Measurements from ENCODE around the gene NHLRC4.

Gene NHLRC4, protein sequence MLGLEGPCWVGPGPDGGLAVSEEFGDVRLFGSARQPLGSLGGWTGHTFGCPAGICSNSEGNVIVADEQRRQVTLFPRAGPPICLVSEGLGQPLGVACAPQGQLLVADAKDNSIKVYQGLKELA

DNA sequence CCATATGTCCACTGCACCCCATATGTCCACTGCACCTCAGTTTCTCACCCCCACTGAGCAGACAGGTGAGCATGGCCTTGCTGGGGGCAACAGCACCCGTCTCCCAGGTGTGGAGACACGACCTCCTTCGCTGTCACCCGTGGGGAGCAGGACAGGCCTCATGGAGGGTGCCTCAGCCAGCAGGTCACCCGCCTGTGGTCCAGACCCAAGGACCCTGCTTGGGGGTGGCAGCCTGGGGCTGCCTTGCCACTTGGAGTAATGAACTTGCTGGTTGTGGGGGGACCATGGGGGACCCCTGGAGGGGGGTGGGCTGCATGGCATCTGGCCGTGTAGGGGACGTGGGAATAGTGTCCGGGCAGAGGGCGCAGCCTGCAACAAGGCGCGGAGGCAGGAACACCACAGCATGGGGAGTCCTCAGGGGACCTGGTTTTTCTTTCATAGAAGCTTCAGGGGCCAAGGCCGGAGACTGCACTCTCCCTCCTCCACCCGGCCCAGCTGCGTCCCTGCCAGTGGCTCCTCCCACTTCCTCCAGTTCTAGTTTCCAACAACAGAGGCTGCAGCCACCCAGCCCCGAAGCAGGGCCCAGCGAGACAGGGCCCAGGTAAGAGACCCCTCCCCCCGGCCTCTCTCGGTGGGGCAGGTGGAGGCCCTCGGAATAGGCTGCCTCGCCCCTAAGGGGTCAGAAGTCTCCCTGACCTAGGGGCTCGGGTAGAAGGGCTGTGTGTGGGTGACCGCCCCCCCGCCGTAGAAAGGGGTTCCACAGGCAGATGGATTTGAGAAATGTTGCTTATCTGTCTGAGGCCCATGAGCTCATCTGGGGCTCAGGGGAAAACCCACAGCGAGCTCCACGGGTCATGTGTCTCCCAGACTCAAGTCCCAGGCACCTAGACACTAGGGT, at the start of gene NHLRC4:
NHLRC4 (plus strand) TSS at position 531 of the 898 bp plus-strand sequence. CDS start 1,043 bp downstream, outside the sequence.
- in situ Hi-C loops (cut with MboI; ENCODE audit: low sequenced_read_pairs) = no loop called here

DNA sequence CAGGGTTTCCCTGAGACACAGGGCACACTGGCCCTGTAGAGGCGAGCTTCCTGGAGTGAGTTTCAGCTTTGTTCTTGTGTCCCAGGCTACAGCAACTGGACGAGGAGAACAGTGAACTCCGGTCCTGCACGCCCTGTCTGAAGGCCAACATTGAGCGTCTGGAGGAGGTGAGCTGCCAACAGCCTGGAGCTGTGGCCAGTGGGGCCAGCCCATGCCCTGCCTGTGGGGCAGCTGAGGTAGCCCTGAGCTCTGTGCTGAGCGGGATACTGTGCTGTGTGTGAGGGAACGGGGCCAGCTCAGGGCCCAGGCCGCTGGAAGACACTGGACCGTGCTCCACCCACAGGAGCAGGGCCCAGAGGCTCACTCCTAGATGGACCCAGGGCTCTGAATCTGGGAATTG, 47.9 kb upstream of the NHLRC4 start:
- in situ Hi-C loops (cut with MboI; ENCODE audit: low sequenced_read_pairs) = no loop called here

DNA sequence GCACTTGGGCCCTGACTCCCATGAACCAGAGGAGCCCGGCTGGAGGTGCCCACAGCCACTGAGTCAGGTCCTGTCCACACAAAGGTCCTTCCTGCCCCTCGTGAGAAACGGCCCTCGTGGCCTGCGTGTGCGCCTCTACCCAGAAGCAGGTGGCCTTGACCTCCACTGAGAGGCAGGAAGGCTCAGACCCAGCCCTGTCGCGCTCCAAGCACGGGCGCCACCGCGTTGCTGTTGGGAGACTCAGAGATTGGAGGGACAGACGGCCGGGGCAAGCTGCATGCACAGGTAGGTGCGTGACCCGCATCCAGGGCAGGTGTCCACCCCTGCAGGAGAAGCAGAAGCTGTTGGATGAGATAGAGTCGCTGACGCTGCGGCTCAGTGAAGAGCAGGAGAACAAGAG, 47.4 kb upstream of the NHLRC4 start:
- in situ Hi-C loops (cut with MboI; ENCODE audit: low sequenced_read_pairs) = no loop called here

DNA sequence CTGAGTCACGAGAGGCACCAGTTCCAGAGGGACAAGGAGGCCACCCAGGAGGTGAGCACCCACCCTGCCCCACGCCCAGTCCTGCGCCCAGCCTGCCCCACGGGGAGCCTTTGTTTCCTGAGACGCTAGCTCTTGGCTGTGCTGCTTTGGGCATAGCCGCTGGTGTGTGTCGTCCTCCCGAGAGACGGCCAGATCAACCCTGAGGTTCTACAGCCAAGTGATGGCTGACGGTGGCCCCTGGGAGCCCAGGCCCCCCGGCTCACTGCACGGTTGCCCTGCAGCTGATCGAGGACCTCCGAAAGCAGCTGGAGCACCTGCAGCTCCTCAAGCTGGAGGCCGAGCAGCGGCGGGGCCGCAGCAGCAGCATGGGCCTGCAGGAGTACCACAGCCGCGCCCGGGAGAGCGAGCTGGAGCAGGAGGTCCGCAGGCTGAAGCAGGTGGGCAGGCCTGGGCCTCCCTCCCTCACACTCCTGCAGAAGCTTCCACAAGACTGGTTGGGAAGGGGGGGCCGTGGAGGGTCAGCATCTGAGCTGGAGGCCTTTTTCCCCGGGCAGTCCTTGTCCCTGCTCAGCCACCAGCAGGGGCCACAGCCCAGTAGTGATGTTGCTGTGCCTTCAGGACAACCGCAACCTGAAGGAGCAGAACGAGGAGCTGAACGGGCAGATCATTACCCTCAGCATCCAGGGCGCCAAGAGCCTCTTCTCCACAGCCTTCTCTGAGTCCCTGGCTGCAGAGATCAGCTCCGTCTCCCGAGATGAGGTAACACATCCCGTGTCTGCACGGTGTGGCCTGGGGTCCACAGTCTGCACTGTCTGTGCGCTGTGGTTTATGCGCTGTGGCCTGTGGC, 46.7 kb upstream of the NHLRC4 start:
- in situ Hi-C loops (cut with MboI; ENCODE audit: low sequenced_read_pairs) = no loop called here

DNA sequence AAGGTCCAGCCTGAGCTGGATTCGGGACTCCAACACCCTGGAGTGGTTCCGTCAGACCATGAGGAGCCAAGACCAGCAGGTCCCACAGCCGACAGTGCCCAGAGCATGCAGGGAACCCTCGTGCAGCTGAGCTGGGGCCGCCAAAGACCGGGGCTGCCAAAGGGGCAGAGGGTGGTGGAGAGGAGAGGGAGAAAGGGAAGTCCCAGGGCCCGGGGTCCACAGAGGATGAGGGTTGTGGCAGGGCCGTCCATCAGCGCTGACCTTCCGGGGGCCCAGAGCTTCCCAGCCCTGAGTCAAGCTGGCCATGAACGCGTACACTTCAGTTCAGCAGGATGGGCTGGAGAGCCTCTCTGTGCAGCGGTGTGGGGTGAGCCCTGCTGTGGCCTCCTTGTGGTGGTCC, 46.0 kb upstream of the NHLRC4 start:
- in situ Hi-C loops (cut with MboI; ENCODE audit: low sequenced_read_pairs) = no loop called here

DNA sequence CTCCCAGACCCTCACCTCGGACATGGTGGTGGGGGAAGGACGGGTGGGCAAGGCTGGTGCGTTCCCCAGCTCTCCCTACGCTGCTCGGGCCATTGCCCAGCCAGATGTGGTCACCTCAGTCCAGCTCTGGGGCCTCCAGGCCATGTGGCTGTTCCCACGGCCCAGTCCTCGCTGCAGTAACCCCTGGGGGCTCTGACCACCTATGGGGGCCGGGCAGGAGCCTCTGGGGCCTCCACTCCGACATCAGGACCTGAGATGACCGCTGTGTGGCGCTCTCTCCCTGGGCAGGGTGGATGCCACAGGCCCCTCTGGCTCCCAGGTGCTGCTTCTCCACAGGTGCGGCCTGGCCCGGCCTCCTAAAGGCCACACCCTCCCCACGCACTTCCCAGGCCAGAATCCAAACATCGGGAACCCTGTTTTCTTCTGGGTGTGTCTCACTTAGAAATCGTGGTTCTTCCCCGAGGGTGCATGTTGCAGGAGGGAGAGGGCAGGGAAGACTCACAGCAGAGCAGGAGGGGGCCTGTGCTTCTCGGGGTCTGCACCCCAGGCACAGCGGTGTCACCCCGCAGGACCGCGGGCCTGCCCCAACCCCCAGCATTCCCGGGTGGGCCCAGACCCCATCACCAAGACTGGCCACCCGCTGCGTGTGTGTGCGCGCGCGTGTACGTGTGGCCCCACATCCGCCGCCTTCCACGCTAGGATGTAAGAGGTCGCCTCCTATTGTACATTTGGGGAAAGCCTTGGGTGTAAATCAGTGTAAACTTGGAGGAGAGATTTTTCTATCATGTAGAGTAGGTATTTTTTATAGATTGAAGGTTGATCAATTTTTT, 45.2 kb upstream of the NHLRC4 start:
- in situ Hi-C loops (cut with MboI; ENCODE audit: low sequenced_read_pairs) = no loop called here

DNA sequence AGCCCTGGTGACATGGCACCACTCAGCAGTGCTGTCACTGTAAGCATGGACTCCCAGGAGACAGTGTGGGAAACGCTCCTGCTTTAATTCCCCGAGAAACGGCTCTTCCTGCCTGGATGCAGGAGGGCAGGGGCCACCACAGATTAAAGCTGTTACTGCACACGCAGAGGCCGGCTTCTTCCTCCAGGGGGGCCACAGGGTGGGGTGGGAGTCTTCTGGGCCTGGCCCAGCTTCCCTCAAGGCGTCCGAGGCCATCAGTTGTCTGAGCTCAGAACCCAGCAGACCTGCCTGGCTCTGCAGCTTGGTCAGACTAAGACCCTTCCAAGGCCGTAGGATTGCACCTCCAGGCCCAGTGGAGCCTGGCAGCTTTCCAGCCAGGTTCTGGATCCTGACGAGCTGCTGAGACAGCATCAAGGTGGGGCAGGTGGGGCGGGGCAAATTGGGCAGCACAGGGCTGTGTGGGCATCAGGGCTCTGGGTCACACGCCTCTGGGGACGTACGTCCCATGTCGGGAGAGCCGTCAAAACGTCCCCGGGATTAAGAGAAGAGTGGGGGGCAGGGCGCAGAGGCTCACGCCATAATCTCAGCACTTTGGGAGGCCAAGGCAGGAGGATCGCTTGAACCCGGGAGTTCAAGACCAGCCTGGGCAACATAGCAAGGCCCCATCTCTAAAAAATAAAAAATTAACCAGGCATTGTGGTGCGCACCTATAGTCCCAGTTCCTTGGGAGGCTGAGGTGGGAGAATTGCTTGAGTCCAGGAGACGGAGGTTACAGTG, 44.3 kb upstream of the NHLRC4 start:
- in situ Hi-C loops (cut with MboI; ENCODE audit: low sequenced_read_pairs) = no loop called here

DNA sequence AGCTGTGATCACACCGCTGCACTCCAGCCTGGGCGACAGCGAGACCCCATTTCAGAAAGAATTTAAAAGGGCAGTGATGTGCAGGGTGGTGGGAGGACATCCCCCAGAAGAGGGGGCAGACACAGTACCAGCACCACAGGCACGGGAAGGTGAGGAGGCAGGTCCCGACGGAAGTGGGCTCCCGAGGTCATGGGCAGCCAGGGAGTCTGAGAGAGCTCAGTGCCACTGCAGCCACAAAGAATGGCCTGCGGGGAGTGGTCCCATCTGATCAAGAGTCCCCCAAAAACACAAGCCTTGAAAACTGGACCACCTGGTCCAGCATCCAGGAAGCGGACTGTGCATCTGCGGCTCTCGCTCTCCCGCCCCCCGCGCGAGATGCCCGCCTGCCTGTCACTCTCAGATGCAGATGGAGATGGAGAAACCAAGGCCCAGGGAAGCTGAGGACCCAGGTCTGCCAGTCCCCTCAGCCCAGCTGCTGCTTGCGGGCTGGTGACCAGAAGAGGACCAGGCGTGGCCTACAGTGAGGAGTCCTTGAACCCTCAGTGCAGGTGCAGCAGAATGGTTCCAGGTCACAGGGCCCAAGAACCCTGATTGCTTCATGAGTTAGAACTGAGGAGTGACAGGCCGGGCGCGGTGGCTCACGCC, 43.6 kb upstream of the NHLRC4 start:
- in situ Hi-C loops (cut with MboI; ENCODE audit: low sequenced_read_pairs) = no loop called here

DNA sequence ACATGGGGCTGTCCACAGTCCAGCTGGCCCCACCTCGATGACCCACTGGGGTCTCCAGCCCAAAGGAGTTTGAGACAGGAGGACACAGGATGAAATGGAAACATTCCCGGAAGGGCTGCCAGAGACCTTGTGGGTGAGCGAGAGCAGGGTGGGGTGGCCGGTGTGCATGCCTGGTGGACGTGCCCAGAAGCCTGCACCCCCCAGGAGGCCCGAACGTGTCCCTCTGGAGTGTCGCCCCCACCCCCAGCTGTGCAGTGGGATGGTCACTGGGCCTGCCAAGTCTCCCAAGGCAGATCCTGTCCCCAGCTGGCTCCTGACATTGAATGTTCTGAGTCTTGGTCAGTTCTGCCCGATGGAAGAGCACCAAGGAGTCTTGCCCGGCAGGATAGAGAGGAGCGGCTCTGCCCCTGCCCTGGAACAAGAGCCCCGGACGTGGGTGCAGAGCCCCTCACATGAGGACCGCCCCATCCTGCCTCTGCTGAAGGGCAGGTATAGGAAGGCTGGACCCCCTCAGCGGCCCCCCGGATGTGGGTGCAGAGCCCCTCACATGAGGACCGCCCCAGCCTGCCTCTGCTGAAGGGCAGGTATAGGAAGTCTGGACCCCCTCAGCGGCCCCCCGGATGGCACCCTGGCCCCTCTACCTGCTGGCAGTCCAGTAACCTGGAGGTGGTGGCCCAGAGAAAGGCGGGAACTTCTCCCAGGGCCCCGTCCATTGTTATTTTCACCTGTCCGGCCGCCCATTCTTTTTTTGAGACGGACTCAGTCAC, 42.3 kb upstream of the NHLRC4 start:
- in situ Hi-C loops (cut with MboI; ENCODE audit: low sequenced_read_pairs) = no loop called here

DNA sequence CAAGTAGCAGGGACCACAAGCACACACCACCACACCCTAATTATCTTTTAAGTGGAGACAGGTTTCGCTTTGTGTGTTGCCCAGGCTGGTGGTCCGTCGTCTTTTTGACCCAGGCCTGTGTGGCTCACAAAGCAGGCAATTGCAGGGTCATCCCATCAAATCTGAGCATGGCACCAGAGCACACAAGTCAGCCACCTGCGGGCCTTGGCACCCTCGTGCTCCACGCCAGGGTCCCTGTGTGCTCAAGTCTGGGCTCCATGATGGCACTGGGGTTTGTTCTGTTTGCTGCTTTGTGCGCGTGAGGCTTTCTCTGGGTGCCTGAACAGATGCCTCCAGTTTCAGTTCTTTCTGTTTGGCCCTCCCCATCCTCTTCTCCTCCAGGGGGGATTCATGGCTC, 41.7 kb upstream of the NHLRC4 start:
- in situ Hi-C loops (cut with MboI; ENCODE audit: low sequenced_read_pairs) = no loop called here

DNA sequence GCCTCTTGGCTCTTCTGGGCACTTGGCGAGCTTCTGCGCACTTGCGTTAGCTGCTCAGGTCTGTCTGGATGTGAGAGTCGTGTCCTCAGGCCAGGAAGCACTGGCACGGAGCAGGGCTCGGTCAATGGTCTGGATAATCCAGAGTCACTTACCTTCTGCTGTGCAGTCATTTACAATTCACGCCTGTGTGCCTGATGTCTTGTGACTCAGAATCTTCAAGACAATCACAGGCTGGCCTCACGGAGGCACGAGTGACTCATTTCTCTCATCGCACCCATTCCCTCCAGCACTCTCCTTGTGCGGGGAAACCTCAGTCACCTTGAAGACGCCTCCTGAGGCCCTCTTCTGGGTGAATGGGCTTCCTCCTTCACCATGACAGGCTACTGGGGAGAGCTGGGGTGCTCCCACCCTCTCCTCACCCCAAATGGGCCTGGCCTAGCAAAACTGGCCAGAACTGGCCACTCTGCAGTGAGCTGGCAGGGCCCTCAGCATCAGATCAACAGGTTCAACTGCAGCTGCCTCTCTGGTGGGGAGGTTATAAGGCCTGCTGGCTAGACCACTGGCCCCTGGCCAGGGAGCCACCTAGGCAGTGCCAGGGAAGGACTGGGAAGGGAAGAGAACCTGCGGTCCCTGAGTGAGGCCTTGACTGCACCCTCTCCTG, 41.2 kb upstream of the NHLRC4 start:
- in situ Hi-C loops (cut with MboI; ENCODE audit: low sequenced_read_pairs) = no loop called here

DNA sequence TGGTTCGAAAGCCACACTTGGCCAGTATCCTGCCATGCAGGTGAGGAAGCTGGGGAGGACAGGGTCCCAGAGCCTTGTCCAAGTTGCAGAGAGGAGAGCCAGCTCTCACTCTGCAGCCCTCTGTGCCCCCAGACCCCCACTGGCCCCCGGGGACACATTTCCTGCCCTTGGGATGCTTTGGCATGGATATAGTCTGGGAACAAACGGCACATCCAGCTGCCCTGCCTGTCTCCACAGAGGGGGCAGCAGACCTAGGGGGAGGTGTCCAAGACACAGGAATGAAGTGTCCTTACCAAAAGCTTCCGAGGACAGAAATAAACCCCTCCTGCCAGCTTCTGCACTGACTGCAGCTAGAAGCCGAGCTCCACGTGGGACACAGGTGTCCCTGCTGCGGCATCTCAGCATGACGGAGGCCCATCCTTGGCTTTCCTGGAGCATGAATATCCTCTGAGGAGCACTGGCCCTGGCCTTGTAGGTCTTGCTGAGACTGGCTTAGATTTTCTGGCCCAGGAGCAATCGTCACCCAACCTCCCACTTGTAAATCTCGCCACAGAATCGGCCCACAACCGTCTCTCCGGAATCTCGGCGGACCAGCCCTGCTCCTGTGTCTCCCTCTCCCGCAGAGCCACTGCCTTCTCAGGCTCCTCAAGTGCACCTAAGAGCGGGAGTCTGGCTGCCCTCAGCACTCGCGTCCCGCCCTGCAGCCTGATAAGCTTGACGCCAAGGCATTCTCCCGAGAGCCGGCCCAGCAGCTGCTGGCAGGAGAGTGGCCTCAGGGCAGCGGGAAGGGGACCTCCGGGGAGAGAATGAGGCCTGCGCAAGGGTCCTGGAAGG, 40.4 kb upstream of the NHLRC4 start:
- in situ Hi-C loops (cut with MboI; ENCODE audit: low sequenced_read_pairs) = no loop called here

DNA sequence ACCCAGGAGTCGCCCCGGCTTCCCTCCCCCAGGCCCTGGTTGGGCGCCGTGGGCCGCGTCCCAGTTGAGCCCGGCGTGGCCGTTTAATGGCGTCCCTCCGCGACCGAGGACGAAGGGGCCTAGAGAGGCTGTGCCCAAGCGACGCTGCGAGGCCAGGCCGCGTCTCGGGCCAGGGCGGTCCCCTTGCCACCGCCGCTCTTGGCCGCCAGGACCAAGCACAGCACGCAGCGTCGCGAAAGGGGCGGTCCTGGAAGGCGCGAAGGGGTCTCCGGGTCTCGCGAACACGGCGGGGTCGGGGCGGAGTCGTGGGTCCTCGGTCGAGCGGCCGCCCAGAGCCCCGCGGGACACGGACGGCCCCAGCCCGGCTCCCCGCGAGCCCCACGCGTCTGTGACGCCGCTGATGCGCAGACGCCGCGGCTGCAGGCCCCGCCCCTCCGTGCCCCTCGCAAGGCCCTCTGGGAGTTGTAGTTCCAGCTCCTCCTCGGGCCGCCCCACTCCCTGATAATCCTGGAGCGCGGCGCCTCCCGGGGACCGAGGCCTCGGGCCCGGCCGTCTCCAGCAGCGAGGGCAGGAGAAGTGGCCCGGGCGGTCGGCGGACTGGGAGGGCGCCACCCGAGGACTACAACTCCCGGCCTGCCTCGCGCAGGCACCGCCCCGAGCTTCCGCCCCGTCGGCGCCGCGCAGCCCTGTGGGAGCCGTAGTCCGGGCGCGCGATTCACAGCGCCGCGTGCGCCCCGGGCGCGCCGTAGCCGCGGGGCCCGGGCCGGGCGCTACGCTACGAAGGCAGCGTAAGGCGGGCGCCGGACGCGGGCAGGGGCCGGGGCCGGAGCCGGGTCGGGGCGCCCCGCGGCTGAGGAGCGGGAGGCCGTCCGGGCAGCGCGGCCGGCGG, 39.5 kb upstream of the NHLRC4 start, which contains the start of gene CAPN15:
CAPN15 (plus strand) TSS at position 698 of the 889 bp plus-strand sequence. CDS start 19,127 bp downstream, outside the sequence.
- in situ Hi-C loops (cut with MboI; ENCODE audit: low sequenced_read_pairs) = no loop called here

DNA sequence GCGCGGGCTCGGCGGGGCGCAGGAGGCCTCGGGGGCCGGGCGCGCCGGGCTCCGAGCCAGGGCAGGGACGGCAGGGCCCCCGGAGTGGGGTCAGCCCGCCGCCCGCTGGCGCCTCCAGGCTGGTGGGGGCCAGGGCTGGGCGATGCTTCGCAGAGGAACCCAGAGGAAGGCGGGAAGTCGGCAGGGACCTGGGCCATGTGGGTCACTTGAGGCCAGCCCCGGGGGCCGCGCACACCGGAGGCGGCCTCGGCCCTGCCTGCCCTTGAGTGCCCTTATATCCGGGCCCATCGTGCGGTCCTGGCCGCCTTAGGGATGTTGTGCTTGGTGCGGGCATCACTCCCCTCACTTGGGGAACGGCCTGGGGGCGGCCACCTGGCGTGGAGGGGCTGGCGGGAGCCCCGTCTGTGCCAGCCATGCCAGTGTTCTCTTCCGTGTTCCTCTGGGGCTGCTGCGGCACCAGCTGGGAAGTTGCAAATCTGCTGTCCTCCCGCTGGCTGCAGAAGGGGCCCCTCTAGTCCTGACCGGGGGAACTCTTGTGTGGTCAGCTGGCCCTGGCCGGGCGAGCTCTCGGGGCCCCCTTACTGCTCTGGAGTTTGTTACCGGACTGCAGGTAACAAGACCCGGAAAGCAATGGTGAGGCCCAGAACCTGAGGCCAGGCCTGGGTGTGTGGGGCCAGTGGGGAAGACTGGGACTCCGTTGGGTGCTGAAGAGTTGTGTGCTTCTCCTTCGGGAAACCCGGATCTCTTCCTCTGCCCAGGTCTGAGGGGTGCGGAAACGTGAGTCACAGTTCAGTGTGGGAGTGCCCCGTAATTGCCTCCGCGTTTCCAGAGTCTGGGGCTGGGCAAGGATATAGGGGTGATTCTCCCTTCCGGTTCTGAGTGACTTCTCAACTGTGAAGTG, 38.4 kb upstream of the NHLRC4 start:
- in situ Hi-C loops (cut with MboI; ENCODE audit: low sequenced_read_pairs) = no loop called here

DNA sequence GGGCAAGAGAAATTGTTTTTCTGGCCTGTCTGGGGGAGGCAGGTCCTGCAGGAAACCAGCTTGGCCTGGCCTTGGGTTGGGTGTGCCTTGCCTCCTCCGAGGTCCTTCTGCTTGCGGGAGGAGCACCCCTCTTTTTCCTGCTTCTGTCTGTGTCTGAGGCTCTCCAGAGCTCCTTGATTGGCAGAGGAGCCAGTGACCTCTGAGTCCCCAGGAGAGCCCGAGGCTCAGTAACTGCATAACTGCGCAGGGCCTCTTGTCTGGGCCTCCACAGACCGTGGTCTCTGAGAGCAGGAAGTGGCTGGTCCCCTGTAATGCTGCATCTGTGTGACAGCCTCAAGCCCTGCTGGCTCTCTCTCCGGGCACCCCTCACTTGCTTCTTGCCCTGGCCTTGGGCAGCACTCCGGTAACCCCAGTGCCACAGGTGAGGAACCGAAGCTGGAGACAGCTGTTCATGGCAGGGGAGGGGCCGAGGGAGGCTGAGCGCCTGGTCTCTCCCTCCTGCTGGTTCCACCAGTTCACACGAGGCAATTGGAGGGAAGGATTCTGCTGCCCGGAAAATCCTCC, 37.7 kb upstream of the NHLRC4 start:
- in situ Hi-C loops (cut with MboI; ENCODE audit: low sequenced_read_pairs) = no loop called here

All from HL-60/S4 treated with retinoic acid at 250 ng/mL for 4 days and 3 days (cell line).